CD4-positive, CD25-positive, alpha-beta regulatory T cell (primary cell): ENCODE measurements around the gene FNDC1. TPM values are rescaled to one million over a fixed set of nuclear protein-coding genes. Genes with fewer than 3 reads are reported as not detected.

Experiments used
- ATAC-seq, 2 donors: fragments of 150-1000 bp; cut with Tn5 transposase; one replicate each; pipeline ENCODE4 v1.10.0; 2021; ENCODE audit warnings: low read depth in 2 of 2, moderate number of reproducible peaks in 2 of 2, moderate library complexity in 1 of 2
- DNase-seq, 3 donors: peaks; one replicate each; pipeline versions ENCODE4 v3.0.0 to v3.0.0-alpha.2; 2012 to 2022; ENCODE audit warnings: mixed read lengths in 1 of 3
- H3K27ac ChIP-seq: one replicate; pipeline ENCODE4 v1.7.0; 2013; ENCODE audit warnings: mild to moderate bottlenecking, low read length; ENCODE audit not compliant: insufficient read depth, poor library complexity, severe bottlenecking
- H3K27me3 ChIP-seq: one replicate; pipeline ENCODE4 v1.7.0; 2013; ENCODE audit warnings: low read length; ENCODE audit not compliant: control insufficient read depth, insufficient read depth
- H3K36me3 ChIP-seq: one replicate; pipeline ENCODE4 v1.7.0; 2013; ENCODE audit warnings: mild to moderate bottlenecking, low read length, moderate library complexity; ENCODE audit not compliant: control insufficient read depth, insufficient read depth
- H3K4me1 ChIP-seq: 2 replicates; pipeline ENCODE4 v1.7.0; 2013; ENCODE audit warnings: mild to moderate bottlenecking, low read length; ENCODE audit not compliant: insufficient read depth, control insufficient read depth, poor library complexity, severe bottlenecking
- H3K4me3 ChIP-seq: one replicate; pipeline ENCODE4 v1.7.0; 2013; ENCODE audit warnings: low read depth, mild to moderate bottlenecking, low read length, moderate library complexity
- H3K9me3 ChIP-seq, 2 experiments: 1 replicate in 1 of 2; 2 replicates in 1 of 2; pipeline ENCODE4 v1.7.0; 2013; ENCODE audit warnings: low read length in 2 of 2, mild to moderate bottlenecking in 1 of 2, moderate library complexity in 1 of 2; ENCODE audit not compliant: control insufficient read depth in 2 of 2
- H3K27ac Mint-ChIP-seq, 3 donors: one replicate each; pipeline ENCODE4 v1.8.0; 2020 to 2022; ENCODE audit warnings: mild to moderate bottlenecking in 3 of 3, mixed read lengths in 3 of 3, moderate library complexity in 2 of 3
- H3K27me3 Mint-ChIP-seq: one replicate; pipeline ENCODE4 v1.8.0; 2022; ENCODE audit warnings: mild to moderate bottlenecking, mixed read lengths
- H3K36me3 Mint-ChIP-seq: one replicate; pipeline ENCODE4 v1.8.0; 2020; ENCODE audit warnings: mixed read lengths
- H3K4me1 Mint-ChIP-seq, 4 donors: one replicate each; pipeline ENCODE4 v1.8.0; 2020 to 2022; ENCODE audit warnings: mixed read lengths in 4 of 4, mild to moderate bottlenecking in 1 of 4
- H3K4me3 Mint-ChIP-seq, 4 donors: one replicate each; pipeline ENCODE4 v1.8.0; 2020 to 2022; ENCODE audit warnings: mild to moderate bottlenecking in 4 of 4, mixed read lengths in 4 of 4, moderate library complexity in 3 of 4
- H3K9me3 Mint-ChIP-seq, 7 donors: one replicate each; pipeline ENCODE4 v1.8.0; 2020 to 2022; ENCODE audit warnings: mixed read lengths in 7 of 7, mild to moderate bottlenecking in 3 of 7, moderate library complexity in 2 of 7
- polyA plus RNA-seq, 4 donors: library from polyadenylated mRNA; unstranded; fragments of 300-500 nt; fragmentation: Illumina TruSeq; gene quantifications; one replicate each; pipeline ENCODE4 v1.2.3, GENCODE V29; 2021
- total RNA-seq: library from RNA; stranded (reverse); gene quantifications from one replicate; pipeline ENCODE4 v1.2.3, GENCODE V29; 2022

Gene FNDC1
- total and polyA plus RNA-seq, 5 donors from 2014 or later = 0.17 TPM; not detected in 4

DNA sequence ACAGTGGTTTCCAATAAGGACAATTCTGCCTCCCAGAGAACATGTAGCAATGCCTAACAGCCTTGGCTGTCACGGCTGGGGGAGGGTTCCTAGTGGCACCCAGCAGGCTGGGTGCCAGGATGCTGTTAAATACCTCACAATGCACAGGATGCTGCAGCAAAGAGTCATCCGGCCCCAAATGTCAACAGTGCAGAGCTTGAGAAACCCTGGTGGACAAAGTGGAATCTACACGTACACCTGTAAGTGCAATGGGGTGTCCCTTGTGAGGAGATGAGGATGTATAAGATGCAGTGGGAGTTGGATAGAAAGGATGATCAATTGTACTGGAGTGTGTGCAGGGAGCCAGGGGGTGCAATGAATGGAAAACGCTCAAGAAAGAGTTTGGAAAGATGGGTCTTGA, 142.4 kb downstream of the FNDC1 start:
- no peaks in the 10 kb centered on the region for H3K4me1 ChIP-seq
- no peak for ATAC-seq
- Mint-ChIP-seq H3K36me3 (no peaks in the 10 kb centered on the region), H3K27ac (no peak overlapping the region), H3K27me3 (no peaks in the 10 kb centered on the region), H3K9me3 (peaks cover 0 to 1% (median 0%) of the 10 kb centered on the region in 7 donors), H3K4me3 (no peak overlapping the region), H3K4me1 (no peaks in the 10 kb centered on the region)
- H3K27me3 ChIP-seq = peaks cover 2% of the 10 kb centered on the region
- no peaks in the 10 kb centered on the region for H3K36me3 ChIP-seq
- no peaks in the 10 kb centered on the region for H3K9me3 ChIP-seq
- no peak overlapping the region for H3K4me3 ChIP-seq
- DNase-seq = peak in 1 of 3 donors; percentile 18
- no peak overlapping the region for H3K27ac ChIP-seq

DNA sequence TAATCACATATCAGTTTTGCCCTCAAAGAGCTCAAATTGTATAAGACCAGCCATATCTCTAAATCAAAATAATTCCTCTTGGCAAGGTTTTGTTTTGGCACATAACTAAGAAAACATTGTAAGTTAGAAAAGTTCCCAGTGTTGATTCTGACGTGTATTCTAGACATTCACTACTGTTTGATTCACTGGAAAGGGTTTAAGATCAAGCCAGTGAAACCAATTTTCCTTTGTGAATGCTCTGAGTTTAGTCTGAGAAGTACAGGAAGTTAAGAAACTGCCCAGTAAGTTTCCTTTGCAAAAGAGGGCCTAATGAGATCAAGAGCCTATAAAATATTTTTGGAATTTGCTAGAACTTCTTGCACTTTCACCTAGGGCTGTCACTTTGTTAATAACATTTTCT, 143.0 kb downstream of the FNDC1 start:
- Mint-ChIP-seq H3K27ac (no peak overlapping the region), H3K4me3 (no peak overlapping the region), H3K36me3 (no peaks in the 10 kb centered on the region), H3K27me3 (no peaks in the 10 kb centered on the region), H3K4me1 (no peaks in the 10 kb centered on the region), H3K9me3 (peaks cover 0 to 1% (median 0%) of the 10 kb centered on the region in 7 donors)
- no peaks in the 10 kb centered on the region for H3K36me3 ChIP-seq
- no peak for DNase-seq
- no peak overlapping the region for H3K4me3 ChIP-seq
- H3K27me3 ChIP-seq = no peaks in the 10 kb centered on the region
- H3K9me3 ChIP-seq = no peaks in the 10 kb centered on the region
- H3K4me1 ChIP-seq = no peaks in the 10 kb centered on the region
- no peak overlapping the region for H3K27ac ChIP-seq
- ATAC-seq = no peak

DNA sequence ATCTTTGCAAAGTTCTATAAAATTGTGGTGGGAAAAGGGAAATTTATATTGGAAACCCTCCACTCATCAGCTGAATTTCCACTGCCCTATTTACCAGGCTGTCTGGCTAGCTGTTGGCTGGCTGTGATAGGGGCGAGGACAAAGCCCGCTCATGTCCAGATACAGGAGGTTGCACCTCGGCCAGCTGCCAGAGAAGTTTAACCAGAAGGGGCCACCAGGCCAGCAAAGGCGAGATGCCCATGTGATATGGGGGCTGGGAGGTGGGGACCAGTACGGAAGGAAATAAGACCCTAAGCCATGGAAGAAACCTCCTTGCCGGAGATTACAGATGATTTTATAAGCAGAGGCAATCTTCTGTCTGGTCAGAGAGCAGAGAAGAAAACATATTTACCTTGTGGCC, 143.8 kb downstream of the FNDC1 start:
- ATAC-seq = no peak

DNA sequence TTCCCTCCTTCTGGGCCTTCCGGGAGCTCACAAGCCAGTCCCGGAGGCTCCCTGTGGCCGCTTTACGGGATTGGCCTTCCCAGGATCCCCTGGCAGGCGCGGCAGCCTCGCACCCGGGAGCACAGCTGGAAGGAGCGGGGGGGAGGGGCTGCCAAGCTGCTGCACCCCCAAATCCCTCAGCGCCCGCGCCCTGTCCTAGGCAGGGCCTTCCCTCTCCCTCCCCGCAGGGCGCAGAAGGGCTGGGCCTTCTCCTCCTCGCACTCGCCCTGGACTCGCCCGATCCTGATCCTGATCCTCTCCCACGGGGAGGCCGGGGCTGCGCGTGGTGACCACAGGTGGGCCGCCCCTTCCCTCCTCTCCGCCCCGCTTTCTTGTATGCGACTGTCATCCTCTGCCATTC, 146.4 kb downstream of the FNDC1 start:
- H3K4me1 Mint-ChIP-seq = no peaks in the 10 kb centered on the region
- H3K4me3 Mint-ChIP-seq = no peak overlapping the region
- no peak for DNase-seq
- H3K27ac Mint-ChIP-seq = no peak overlapping the region
- H3K4me3 ChIP-seq = no peak overlapping the region
- no peaks in the 10 kb centered on the region for H3K9me3 ChIP-seq
- no peaks in the 10 kb centered on the region for H3K36me3 ChIP-seq
- H3K4me1 ChIP-seq = no peaks in the 10 kb centered on the region
- no peak for ATAC-seq
- peaks cover 0 to 1% (median 0%) of the 10 kb centered on the region in 7 donors for H3K9me3 Mint-ChIP-seq
- peaks cover 1% of the 10 kb centered on the region for H3K27me3 ChIP-seq
- no peak overlapping the region for H3K27ac ChIP-seq
- no peaks in the 10 kb centered on the region for H3K36me3 Mint-ChIP-seq
- H3K27me3 Mint-ChIP-seq = peaks cover 10% of the 10 kb centered on the region

More for the DNA sequence above, 143.8 kb downstream of the FNDC1 start:
- no peaks in the 10 kb centered on the region for H3K4me1 Mint-ChIP-seq
- H3K27me3 Mint-ChIP-seq = no peaks in the 10 kb centered on the region
- H3K4me3 ChIP-seq = no peak overlapping the region
- H3K27ac Mint-ChIP-seq = no peak overlapping the region
- H3K36me3 ChIP-seq = no peaks in the 10 kb centered on the region
- no peak overlapping the region for H3K27ac ChIP-seq
- H3K4me3 Mint-ChIP-seq = no peak overlapping the region
- H3K9me3 ChIP-seq = no peaks in the 10 kb centered on the region
- no peaks in the 10 kb centered on the region for H3K27me3 ChIP-seq
- no peak for DNase-seq
- H3K4me1 ChIP-seq = no peaks in the 10 kb centered on the region
- peaks cover 0 to 1% (median 0%) of the 10 kb centered on the region in 7 donors for H3K9me3 Mint-ChIP-seq
- H3K36me3 Mint-ChIP-seq = no peaks in the 10 kb centered on the region

DNA sequence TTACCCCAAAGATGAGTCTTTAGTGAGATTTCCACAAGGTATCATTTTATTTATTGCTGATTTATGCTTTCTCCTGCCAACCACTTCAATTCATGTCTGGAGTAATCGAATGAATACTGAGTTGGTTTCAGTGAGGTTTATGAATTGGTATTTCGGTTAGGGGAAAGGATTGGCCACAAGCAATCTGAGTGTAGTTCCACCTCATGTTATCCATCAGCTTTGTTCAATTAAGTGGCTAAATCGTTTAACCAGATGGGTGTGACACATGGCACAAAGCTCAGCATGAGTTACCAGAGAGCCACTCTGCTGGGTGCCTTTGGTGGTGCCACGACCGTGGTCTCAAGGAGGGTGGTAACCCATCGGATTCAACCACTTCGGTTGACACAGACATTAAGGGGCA, 148.2 kb downstream of the FNDC1 start:
- Mint-ChIP-seq H3K4me1 (no peaks in the 10 kb centered on the region), H3K27me3 (peaks cover 10% of the 10 kb centered on the region), H3K4me3 (no peak overlapping the region), H3K9me3 (peaks cover 0 to 6% (median 0%) of the 10 kb centered on the region in 7 donors), H3K36me3 (no peaks in the 10 kb centered on the region), H3K27ac (no peak overlapping the region)
- Histone ChIP-seq H3K4me1 (no peaks in the 10 kb centered on the region), H3K27ac (no peak overlapping the region), H3K36me3 (no peaks in the 10 kb centered on the region), H3K4me3 (no peak overlapping the region), H3K9me3 (no peaks in the 10 kb centered on the region), H3K27me3 (peaks cover 3% of the 10 kb centered on the region)
- ATAC-seq = no peak
- DNase-seq = no peak

DNA sequence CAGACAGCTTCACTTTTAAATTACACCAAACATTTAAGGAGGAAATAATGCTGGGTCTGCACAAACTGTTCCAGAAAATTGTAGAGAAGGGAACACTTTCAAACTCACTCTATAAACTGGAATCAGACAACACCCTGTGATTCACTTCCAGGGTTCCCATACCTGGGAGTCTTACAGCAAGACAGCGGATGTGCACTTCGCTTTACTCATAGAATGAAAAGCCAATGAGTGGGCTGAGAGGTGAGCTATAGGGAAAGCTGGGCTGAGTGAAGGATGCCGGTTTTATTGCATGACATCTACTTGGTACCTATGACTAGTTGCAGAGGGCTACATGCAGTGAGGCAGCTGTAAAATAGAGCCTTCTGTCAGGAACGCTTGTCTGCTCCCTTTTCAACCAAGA, 152.1 kb downstream of the FNDC1 start:
- H3K36me3 ChIP-seq = no peaks in the 10 kb centered on the region
- peaks cover 0 to 6% (median 0%) of the 10 kb centered on the region in 7 donors for H3K9me3 Mint-ChIP-seq
- ATAC-seq = no peak
- H3K9me3 ChIP-seq = no peaks in the 10 kb centered on the region
- DNase-seq = no peak
- no peaks in the 10 kb centered on the region for H3K36me3 Mint-ChIP-seq
- H3K27me3 ChIP-seq = peaks cover 3% of the 10 kb centered on the region
- H3K27ac Mint-ChIP-seq = no peak overlapping the region
- H3K4me1 ChIP-seq = no peaks in the 10 kb centered on the region
- H3K4me3 ChIP-seq = no peak overlapping the region
- H3K27ac ChIP-seq = no peak overlapping the region
- no peak overlapping the region for H3K4me3 Mint-ChIP-seq
- peaks cover 10% of the 10 kb centered on the region for H3K27me3 Mint-ChIP-seq
- no peaks in the 10 kb centered on the region for H3K4me1 Mint-ChIP-seq

Other genes with a start within 250 kb of the FNDC1 start
- gene RSPH3, start 169.2 kb upstream of the FNDC1 start, total RNA-seq = 1.5 TPM
- gene RSPH3, start 169.2 kb upstream of the FNDC1 start, polyA plus RNA-seq = 1 to 10 TPM; 2.0 to 3.4 (median 2.5) TPM
- gene TAGAP, start 124.4 kb upstream of the FNDC1 start, total RNA-seq = 330 TPM
- gene TAGAP, start 124.4 kb upstream of the FNDC1 start, polyA plus RNA-seq = 100 to 1,000 TPM; 105 to 191 (median 161) TPM